GM12865 (cell line): ENCODE results near the gene HPN.

ENCODE experiments used
- DNase-seq: peaks from one replicate; pipeline ENCODE4 v3.0.0; 2010; ENCODE audit warnings: low read depth
- H3K4me3 ChIP-seq: 2 replicates; pipeline ENCODE4 v1.5.1; 2011; ENCODE audit warnings: mild to moderate bottlenecking, low read depth, low read length, control low read depth
- TF ChIP-seq, protein P1 (sequence below): IDR thresholded peaks from 2 replicates; pipeline ENCODE4 v1.5.1; 2011; ENCODE audit warnings: low read length, control low read depth, low read depth, inconsistent platforms; ENCODE audit not compliant: insufficient read depth; ENCODE audit errors: missing control alignments

The HPN gene

DNA sequence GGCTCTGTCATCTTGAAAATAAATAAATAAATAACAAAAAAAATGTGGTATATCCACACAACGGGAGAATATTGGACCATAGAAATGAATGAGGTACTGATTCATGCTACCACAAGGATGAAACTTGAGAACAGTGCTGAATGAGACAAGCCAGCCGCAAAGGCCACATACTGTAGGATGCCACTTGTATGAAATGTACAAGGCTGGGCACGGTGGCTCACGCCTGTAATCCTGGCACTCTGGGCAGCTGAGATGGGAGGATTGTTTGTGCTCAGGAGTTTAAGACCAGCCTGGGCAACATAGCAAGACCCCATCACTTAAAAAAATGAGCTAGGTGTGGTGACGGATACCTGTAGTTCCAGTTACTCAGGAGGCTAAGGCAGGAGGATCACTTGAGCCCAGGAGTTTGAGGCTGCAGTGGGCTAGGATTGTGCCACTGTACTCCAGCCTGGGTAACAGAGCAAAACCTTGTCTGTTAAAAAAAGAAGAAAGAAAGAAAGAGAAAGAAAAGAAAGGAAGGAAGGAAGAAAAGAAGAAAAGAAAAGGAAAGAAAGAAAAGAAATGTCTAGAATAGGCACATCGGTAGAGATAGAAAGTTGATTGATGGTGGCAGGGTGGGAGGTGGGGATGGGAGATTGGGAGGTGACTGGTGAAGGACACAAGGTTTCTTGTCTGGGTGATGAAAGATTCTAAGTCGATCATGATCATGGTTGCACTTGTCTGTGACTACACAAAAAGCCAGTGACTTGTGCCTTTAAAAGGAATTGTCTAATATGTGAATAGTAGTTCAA lies 20.3 kb downstream of the HPN start:
- no peak for DNase-seq
- TF ChIP-seq, protein P1, sequence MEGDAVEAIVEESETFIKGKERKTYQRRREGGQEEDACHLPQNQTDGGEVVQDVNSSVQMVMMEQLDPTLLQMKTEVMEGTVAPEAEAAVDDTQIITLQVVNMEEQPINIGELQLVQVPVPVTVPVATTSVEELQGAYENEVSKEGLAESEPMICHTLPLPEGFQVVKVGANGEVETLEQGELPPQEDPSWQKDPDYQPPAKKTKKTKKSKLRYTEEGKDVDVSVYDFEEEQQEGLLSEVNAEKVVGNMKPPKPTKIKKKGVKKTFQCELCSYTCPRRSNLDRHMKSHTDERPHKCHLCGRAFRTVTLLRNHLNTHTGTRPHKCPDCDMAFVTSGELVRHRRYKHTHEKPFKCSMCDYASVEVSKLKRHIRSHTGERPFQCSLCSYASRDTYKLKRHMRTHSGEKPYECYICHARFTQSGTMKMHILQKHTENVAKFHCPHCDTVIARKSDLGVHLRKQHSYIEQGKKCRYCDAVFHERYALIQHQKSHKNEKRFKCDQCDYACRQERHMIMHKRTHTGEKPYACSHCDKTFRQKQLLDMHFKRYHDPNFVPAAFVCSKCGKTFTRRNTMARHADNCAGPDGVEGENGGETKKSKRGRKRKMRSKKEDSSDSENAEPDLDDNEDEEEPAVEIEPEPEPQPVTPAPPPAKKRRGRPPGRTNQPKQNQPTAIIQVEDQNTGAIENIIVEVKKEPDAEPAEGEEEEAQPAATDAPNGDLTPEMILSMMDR = no peak

DNA sequence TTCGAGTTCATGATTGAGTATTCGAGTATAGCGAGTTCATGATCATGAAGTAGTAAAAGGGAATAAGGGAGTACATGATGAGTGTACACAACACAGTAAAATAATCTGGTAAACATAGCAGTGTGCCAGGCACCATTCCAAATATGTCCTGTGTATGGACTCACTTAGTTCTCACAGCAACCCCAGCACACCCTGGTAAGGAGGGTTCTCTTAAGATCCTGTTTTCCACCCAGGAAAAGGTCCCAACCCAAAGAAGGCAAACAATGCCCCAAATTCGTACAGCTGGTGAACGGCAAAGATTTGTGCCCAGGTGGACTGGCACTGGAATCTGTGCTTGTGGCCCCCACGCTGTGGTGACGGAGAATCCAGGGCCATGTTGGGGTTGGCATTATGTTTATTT lies 21.4 kb downstream of the HPN start:
- DNase-seq = no peak
- H3K4me3 ChIP-seq = no peak overlapping the region
- TF ChIP-seq, protein P1 = no peak

More for the DNA sequence above, 20.3 kb downstream of the HPN start:
- no peak overlapping the region for H3K4me3 ChIP-seq

DNA sequence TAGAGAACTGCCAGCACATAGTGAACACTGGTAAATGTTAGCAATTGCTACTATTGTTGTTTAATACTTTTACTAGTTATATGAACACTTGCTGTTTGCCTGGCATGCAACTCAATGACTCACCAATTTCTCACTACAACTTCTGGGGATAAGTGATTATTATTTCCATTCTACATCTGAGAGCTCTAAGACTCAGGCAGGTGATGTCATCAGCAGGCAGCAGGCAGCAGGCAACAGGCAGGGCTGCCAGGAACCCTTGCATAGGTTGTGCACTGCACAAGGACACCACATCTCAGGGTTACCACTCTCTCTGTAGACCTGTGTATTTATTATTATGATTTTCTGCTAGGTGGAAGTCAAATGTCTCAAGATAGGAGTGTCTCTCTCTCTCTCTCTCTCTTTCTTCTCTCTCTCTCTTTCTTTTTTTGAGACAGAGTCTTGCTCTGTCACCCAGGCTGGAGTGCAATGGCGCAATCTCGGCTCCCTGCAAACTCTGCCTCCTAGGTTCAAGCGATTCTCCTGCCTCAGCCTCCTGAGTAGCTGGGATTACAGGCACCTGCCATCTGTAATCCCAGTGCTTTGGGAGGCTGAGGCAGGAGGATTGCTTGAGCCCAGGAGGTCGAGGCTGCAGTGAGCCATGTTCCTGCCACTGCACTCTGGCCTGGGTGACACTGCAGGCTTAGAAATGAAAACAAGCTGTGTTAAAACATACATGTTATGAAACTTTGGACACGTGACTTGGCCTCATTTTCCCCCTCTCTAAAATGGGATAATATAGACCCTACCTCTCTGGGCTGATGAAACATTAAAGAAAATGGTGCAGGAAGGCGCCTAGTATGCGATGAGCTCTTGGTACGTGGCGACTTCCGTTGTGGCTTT lies 22.7 kb downstream of the HPN start:
- TF ChIP-seq, protein P1 = no peak
- DNase-seq = no peak
- no peak overlapping the region for H3K4me3 ChIP-seq

DNA sequence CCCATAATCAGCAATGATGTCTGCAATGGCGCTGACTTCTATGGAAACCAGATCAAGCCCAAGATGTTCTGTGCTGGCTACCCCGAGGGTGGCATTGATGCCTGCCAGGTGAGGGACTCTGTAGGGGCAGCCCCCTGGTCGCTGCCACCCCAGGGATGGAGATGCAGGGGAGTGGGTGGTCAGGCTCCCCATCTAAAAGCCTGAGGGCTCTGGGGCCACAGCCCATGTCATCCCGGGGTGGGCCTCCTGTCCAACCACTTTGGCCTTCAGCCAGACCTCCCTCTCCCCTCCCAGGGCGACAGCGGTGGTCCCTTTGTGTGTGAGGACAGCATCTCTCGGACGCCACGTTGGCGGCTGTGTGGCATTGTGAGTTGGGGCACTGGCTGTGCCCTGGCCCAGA lies 24.1 kb downstream of the HPN start:
- H3K4me3 ChIP-seq = no peak overlapping the region
- DNase-seq = no peak
- TF ChIP-seq, protein P1 = no peak

DNA sequence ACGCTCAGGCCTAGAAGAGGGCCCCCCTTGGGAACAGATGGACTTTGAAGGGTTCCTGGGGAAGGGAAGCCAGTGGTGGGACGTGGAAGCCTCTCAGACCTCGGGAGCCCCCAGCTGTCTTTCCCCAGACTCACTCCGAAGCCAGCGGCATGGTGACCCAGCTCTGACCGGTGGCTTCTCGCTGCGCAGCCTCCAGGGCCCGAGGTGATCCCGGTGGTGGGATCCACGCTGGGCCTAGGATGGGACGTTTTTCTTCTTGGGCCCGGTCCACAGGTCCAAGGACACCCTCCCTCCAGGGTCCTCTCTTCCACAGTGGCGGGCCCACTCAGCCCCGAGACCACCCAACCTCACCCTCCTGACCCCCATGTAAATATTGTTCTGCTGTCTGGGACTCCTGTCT lies 24.6 kb downstream of the HPN start:
- H3K4me3 ChIP-seq = no peak overlapping the region
- TF ChIP-seq, protein P1 = no peak
- no peak for DNase-seq

DNA sequence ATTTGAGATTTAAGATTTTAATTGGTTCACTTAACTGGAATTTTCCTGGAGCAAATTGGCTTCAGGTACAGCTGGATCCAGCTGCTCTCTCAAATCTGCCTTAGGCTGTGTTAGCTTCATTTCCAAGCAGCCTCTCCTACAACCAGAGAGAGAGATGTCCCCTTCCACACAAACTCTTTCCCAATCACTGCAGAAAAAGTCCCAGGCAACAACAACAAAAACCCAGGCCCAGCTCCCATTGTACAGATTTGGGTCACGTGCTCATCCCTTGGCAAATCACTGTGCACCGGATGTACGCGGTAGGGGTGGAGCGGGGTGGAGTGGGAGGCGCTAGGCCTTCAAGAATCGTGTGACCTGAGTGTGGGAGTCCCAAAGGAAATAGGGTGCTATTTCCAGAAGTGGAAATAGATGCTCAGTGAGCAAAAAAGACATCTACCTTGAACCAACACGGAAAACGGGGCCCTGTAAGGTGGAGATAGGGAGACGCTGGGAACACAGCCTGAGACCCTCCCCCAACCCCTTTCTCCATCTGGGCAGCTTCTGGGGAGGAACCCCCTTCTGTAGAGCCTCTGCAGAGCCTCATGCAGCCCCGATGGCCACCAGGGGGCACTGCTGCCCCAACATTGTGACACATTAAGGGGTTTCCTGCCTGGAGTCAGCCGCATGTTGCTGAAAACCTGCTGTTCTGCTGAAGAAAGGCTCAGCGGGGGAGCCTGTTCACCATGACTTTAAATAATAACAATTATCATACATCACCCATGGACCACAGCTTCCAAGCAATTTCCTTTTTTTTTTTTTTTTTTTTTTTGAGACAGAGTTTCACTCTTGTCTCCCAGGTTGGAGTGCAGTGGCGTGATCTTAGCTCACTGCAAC lies 25.4 kb downstream of the HPN start:
- TF ChIP-seq, protein P1 = peak; percentile 87
- no peak overlapping the region for H3K4me3 ChIP-seq
- peak; percentile 90 for DNase-seq
